GM21576 (cell line): ENCODE data around the gene POLR3K.

Source experiments
- ATAC-seq: cut with Tn5 transposase; IDR thresholded peaks from one replicate; pipeline ENCODE4 v1.9.1; 2021; ENCODE audit warnings: mild to moderate bottlenecking, moderate library complexity; ENCODE audit not compliant: unreplicated experiment

The POLR3K gene

DNA sequence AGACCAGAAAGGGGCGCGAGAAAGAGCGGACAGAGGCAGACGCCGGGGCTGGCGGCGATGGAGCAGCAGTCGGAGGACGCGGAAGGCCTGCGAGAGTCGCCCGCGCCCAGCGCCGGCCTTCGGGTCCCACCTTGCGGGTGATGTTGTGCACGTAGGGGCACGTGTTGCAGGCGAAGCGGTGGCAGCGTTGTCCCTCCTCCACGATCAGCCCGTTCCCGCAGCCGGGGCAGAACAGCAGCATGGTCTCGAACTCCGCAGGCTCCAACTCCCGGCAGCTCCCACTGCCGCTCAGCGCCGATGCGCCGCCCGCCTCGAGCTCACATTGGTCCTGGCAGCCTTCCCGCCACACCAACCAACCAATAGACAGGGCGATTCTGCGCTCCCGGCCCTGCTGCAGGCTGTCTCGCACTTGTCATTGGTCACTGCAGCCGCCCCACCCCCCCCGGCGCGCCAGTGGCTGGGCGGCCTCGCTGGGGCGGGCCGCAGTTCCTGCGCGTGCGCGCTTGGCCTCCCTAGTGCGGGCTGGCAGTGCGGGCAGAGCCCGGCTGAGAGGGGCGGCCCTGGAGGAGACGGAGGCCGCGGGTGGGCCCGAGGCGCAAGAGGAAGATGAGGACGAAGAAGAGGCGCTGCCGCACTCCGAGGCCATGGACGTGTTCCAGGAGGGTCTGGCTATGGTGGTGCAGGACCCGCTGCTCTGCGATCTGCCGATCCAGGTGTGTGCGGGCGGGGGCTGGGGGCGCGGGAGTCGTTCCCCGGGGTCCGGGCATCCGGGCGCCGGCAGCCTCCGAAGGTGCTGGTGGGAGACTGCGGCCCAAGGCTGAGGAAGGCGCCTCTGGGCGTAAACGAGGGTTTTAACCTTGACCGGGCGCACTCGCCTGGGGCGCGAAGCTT lies at the start of gene POLR3K, which contains the start of gene SNRNP25:
Gene POLR3K (minus strand): TSS at position 263 of the 891 bp plus-strand sequence. CDS start 22 bp downstream, at position 241.
Gene SNRNP25 (plus strand): TSS at position 483 of the 891 bp plus-strand sequence. CDS start 189 bp downstream, at position 672.
- peak; percentile 97 for ATAC-seq

DNA sequence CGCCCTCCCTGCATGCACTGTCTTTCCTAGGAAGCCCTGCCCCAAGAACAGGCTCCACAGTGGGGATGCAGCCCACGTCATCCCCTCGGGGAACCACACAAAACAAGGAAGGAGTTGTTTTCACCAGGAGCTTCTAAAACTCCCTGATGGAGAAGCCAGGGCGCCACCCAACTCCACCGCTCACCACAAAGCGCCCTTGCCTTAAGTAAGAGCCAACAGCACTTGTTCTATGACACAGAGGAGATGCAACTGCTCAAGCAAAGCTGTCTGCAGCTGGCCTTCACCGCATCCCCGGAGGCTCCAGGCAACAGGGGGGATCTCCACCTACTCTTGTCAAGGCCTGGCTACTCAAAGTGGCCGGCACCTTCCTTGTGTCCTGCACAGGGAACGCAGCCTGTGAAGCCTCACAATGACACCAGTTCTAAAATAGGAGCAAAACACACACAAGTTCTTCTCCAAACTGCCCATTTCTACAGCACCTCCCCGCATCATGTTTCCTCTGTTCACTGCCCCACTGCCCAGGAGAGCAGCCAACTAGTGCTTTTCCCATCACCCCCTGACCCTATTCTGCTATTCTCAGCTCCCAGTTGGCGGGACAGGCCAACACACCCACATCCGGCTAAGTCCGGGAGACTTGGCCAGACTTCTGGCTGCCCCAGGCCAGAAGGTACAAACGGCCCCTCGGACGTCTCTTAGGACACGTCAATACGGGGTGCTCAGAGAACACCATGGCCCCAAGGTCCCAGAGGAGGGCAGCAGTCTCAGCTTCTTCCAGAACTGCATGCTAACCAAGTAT lies 48.9 kb upstream of the POLR3K start:
- no peak for ATAC-seq

DNA sequence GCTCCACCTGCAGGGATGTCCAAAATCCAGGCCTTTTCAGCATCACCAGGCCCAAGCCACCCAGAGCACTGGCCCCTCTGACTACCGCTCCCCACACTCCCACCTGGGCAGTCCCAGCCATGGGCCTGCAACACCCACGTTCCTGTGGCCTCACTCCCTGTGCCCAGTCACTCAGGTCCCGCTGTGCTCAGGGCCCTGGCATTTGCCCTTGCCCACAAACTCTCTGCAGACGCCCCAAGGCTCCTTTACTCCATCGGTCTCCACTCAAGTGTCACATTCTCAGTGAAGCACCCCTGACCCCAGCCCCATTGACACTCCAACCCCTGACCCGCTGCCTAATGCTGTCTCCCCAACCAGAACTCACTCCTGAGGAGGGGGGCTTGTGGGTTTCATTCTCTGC lies 48.2 kb upstream of the POLR3K start:
- ATAC-seq = no peak

DNA sequence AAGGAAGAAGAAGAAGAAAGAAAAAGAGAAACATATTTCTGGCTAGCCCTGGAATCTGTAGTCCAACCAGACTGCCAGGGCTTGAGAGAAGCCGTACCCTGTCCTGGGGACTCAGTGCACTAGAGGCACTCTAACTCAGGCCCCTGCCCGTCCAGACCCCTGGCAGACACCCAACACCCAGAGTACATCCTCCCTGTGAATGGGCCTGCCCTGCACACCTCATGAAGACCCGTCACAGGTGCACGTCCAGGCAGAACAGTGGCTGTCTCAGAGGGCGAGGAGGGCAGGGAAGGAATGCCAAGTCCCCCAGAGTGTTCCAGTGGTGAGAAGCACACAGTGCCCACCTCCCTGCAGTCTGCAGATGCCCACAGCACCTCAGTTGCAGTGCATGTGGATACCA lies 47.6 kb upstream of the POLR3K start:
- ATAC-seq = no peak

DNA sequence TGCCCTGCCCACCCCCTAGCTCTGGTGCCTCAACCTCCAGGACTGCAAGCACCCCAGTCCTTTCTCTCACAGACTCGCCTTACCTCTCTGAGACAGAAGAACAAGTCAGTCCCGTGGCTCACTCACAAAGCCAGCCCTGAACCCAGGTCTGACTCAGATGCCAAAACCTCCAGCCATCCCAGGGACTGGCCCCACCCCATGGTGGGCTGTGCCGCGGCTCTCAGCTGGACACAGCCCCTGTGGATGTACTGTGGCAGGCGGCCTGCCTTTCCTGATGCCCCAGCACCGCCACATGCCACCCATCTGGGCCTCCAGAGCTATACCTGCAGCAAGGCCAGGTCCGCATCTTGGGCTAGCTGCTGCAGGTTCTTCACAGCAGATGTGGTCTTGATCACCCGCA lies 44.4 kb upstream of the POLR3K start:
- ATAC-seq = no peak

DNA sequence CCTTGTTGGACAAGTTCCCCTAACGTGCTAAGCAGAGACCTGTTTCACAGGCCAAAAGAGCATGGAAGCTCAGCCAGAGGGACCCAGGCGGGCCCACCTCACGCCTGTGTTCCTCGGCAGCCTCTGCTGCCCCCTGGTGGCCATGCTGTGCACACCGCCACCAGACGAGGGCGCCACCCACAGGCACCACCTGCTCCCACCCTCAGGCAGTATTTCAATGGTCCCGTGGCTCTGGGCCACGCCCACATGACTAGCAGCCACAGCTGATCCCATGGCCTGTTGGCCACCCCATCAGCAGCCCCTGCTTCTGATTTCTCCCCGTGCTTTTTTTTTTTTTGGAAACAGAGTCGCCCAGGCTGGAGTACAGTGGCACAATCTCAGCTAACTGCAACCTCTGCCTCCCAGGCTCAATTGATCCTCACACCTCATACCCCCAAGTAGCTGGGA lies 43.5 kb upstream of the POLR3K start:
- ATAC-seq = peak; percentile 61

DNA sequence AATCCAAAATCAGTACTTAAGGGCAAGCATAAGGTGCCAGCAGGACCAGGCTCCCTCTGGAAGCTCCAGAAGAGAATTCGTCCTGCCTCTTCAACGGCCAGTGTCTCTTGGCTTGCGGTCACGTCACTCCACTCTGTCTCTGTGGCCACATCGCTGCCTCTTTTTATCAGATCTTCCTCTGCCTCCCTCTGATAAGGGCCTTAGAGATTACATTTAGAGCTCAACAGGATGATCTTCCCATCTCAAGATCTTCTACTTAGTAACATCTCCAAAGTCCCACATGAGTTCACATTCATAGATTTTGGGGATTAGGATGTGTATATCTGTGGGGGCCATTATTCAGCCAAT lies 41.5 kb upstream of the POLR3K start:
- no peak for ATAC-seq

DNA sequence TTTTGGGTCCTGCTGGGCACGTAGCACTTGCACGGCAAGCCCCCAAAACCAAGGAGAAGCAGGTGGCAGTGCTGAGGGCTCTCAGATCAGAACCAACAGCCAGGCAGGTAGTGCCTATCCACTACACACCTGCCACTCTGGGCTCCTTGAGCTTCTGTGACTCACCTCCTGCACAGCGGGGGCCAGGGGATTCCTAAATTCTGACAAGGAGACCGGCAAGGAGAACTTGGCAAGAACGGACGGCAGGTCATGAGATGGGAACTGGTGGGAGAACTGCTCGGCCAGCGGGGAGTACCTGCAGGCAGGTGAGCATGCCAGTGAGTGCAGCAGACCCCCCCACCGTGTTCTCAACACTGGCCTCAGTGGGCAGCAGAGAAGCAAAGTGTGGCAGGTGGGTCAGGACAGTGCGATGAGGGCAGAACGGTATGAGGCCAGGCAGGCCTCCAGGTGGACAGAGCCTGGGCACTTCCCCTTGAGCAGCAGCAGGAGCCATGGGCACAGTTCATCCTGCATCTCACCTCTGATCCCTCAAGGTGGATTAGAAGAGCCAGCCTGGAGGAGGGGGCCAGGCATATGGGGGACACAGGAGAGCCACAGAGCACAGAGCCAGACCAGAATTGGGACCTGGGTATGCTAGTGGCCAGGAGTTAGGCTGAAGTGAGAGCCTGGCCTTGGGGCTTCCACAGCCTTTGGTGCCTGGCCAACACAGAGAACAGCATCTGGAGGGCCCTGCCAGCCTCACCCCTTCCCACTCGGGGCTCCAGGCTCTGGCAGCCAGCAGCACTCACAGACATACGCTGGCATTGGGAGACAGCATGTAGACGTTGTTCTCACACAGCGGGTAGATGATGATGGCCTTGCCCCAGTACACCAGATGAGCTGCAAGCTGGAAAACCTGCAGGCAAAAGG lies 39.3 kb upstream of the POLR3K start:
- ATAC-seq = no peak

DNA sequence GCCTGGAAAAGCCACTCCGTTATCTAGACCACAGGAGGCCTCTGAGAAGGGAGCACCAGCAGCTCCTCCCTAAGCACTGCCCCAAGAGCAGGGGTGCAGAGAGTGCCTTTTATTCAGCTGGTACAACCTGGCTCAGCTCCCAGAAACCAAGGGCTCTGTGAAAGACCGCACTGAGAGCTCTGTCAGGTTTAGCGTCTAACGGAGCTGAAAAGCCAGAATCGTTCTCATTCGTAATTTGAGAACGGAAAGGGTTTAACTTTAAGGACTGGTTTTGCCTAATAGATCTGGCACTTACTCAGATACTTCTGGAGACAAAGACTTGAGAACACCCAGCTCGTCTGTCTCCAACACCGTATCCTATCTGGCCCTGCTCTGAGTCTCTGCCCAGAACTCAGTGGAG lies 38.1 kb upstream of the POLR3K start:
- no peak for ATAC-seq

DNA sequence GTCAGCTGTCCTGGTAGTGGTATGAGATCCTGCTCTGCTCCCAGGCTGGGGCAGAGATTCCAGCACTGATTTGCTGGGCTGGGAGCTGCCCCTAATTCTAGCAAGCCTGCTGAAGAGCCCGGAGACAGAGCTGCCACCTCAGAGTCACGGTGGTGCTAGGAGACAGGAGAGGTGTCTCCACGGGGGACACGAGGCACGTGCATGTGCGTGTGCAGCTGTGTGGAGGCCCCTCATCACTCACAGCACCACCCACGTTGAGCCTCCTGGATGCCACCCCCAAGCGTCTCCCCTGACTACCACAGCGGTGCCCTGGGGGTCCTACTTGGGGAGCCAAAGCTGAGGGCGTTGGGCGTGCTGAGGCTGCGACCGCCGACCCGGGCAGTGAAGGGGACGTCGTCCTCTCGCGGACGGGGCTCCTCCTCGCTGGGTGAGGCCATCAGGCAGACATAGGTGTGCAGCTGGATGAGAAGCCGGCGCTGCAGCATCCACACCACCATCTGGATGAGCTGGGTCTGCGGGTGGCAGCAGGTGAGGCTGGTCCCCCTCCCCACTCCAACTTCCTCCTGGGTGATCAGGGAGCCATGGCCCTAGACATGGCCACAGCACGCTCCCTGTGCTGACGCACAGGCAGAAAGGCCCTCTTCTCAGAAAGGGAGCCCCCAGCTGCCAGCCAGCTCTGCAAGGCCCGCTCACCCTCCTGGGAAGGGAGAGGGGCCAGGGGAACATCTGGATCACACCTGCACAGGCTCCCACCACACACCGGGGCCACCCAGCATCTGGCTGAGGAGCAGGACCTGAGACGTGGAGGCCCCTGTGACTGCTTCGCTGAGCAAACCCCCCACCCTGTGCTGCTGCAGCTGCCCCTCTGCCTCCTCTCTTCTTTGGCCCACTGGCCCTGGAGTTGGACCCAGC lies 36.2 kb upstream of the POLR3K start:
- no peak for ATAC-seq

DNA sequence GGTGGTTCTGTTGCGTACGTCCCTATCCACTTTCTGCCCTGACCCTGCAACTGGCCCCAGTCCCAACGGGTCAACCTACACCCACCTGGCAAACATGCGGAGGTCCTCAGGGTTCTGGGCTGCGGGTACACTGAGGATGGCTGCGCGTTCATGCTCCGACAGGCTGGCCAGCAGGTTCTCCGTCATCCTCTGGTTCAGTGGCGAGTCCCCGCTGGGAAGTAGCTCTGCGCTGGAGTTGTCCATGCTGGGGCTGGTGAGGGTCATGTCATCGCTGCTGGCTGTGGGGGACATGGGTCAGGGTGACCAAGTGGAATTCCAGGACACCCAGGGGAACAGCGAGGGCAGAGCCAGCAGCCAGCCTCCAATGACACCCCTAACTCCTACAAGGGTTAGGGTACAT lies 35.2 kb upstream of the POLR3K start:
- no peak for ATAC-seq

DNA sequence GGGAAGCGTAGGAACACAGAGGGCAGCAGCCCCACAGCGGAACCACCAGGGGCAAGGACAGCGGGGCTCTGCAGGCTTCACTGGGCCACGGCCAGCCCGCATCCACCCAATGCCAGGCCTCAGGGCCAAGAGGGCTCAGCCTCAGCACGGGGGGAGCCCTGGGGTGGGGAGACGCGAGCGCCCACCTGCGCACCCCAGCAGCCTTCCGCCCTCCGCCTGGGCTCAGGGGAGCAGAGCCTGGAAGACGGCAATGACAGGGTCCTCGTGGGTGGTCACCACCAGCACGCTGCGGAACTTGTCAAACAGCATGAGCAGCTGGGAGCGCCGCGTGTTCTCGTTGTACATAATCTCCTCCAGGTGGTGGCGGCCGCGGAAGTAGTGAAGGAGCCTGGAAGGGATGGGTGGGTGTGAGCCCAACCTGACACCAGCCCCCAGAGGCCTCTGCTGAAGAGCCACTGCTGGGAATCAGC lies 33.1 kb upstream of the POLR3K start:
- ATAC-seq = no peak

DNA sequence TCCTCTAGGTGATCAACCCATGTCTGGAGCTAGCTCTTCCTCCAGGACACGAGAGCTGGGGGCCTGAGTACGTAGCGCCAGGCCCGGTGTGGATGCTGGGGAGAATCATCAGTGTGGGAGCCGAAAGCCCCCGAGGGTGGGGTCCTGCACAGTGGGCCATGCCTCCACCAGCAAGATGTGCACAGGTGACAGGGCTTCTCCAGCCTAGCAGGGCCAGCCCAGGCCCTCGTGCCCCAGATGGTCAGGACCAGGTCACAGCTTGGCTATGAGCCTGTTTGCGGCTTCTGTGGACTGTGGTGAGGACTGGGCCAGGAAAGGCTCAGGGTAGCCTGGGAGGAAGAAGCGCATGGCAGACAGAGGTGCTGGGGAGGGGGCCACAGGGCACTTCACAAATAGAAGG lies 32.5 kb upstream of the POLR3K start:
- ATAC-seq = no peak

DNA sequence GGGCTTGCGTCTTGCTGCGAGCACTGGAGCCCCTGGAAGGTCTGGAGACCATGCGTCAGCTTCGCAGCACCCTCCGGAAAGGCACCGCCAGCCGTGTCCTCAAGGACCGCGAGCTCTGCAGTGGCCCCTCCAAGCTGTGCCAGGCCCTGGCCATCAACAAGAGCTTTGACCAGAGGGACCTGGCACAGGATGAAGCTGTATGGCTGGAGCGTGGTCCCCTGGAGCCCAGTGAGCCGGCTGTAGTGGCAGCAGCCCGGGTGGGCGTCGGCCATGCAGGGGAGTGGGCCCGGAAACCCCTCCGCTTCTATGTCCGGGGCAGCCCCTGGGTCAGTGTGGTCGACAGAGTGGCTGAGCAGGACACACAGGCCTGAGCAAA lies 32.0 kb upstream of the POLR3K start:
- ATAC-seq = no peak

DNA sequence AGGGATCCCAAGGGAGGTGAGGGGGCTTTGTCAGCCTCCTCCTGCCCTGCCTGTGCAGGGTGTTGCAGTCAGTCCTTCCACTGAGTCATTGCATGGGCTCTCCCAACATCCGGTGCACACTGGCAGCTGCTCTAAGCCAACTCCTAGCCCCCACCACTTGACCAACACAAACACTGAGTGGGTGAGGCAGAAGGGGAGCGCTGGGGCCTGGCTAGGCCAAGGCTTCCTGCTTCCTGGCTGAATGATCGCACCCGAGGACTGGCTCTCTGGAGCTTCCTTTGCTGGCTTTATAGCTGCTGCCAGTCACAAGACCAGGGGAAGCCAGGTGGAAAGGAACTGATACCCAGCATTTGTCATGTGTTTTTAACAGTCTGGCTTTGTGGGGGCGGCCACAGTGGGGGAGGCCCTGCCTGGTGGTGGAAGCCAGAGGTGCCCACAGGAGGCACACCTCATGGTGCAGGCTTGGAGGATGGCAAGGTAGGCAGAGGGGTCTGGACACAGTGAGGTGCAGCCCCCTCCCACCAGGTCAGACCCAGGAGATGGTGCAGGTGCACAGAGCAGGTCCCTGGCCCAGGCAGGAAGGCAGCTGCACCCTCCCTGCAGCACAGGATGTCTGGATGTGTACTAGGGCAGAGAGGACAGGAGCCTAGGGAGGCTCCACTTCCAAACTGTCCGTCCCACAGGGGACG lies 31.5 kb upstream of the POLR3K start:
- peak; percentile 60 for ATAC-seq

DNA sequence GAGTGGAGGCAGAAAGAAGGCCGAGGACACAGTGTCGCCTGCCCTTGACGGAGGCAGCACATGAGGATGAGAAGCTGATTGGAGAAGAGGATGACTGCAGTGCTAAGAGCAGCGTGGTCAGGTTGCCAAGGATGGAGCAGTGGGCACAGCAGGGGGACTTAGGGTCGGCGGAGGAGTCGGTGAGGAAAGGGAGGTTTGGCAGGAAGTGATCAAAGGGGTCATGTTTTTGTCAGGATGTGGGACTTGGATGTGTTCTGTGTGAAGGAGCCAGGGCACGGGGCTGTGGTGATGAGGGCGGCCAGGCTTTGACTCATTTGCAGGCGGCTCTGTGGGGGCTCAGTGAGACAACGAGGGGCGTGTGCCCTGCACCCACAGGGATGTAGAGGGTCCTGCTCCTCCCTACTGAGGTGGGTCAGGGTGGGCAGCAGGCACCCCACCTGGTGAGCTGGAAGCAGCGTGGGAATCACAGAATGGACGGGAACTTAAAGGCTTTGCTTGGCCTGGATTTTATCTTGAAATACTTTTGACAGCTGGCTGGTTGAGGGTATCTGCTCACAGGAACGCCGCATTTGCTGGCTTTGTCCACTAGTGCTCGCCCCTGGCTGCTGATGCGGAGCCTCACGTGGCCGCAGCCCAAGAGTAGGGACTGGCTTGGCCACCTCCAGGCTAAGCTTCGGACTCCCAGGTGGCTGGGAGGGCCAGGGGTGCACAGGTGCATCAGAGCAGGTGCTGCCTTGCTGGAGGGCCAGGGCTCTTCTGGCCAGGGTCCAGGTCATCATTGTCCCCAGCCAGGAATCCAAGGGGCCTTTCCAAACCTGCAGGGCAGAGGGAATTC lies 30.6 kb upstream of the POLR3K start:
- peak; percentile 4 for ATAC-seq

DNA sequence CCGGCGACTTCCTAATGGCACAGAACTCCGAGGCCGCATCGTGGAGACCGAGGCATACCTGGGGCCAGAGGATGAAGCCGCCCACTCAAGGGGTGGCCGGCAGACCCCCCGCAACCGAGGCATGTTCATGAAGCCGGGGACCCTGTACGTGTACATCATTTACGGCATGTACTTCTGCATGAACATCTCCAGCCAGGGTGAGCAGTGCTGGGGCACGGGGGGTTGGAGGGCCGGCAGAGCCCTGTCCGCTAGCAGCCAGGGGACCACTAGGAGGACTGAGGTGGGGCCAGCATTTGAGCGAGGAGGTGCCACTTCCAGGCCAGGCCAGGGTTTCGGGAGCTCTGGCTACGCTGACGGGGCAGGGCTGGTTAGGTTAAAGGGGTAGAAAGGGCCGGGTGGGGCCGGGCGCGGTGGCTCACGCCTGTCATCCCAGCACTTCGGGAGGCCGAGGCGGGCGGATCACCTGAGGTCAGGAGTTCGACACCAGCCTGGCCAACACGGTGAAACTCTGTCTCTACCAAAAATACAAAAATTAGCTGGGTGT lies 29.7 kb upstream of the POLR3K start:
- no peak for ATAC-seq
